AG08396 (cell line): ENCODE results near the gene TMEM181.
"Not testable (repeated sequence)": the region's sequence is repeated elsewhere in the genome, so short reads cannot be mapped to it uniquely, and the experiment has no call there.

ENCODE experiments used
- DNase-seq: peaks from one replicate; pipeline ENCODE4 v3.0.0; 2012; ENCODE audit warnings: low spot score, mixed read lengths

TMEM181 gene

GRCh38 chr6:158621694-158622544 is 62.0 kb downstream of the TMEM181 start:
- no peak for DNase-seq

- DNase-seq: no peak
These were observed 62.8 kb downstream of the TMEM181 start for GRCh38 chr6:158622545-158623190.

- DNase-seq: no peak
These were observed 65.1 kb downstream of the TMEM181 start for GRCh38 chr6:158624684-158625682.

GRCh38 chr6:158625881-158626305 is 66.0 kb downstream of the TMEM181 start:
- DNase-seq: no peak

- no peak for DNase-seq
These were observed 66.7 kb downstream of the TMEM181 start for GRCh38 chr6:158626360-158627167.

- no peak for DNase-seq
These were observed 67.5 kb downstream of the TMEM181 start for GRCh38 chr6:158627168-158627939.

- no peak for DNase-seq
These were observed 68.0 kb downstream of the TMEM181 start for GRCh38 chr6:158627940-158628211.

- DNase-seq: no peak
These were observed 68.7 kb downstream of the TMEM181 start for GRCh38 chr6:158628542-158628941.

- no peak for DNase-seq
These were observed 69.7 kb downstream of the TMEM181 start for GRCh38 chr6:158629367-158630221.

GRCh38 chr6:158630938-158631616 is 71.2 kb downstream of the TMEM181 start:
- DNase-seq: peak; percentile 76

- DNase-seq: peak; percentile 86
These were observed 72.0 kb downstream of the TMEM181 start for GRCh38 chr6:158631678-158632537.

- not testable (repeated sequence) for DNase-seq
These were observed 72.7 kb downstream of the TMEM181 start for GRCh38 chr6:158632538-158633119.

GRCh38 chr6:158633127-158633526 is 73.2 kb downstream of the TMEM181 start:
- no peak for DNase-seq

GRCh38 chr6:158634695-158635426 is 75.0 kb downstream of the TMEM181 start:
- DNase-seq: no peak

GRCh38 chr6:158635427-158636073 is 75.7 kb downstream of the TMEM181 start:
- no peak for DNase-seq

GRCh38 chr6:158636778-158637177 is 76.9 kb downstream of the TMEM181 start:
- DNase-seq: no peak
